GM12874 (cell line): ENCODE data around the gene IL21.
A peak's percentile ranks its signal among the peaks of the same experiment; 100 is the strongest.

Experiments
- CTCF ChIP-seq: IDR thresholded peaks from 2 replicates; pipeline ENCODE4 v1.5.1; 2011; ENCODE audit warnings: low read depth, mild to moderate bottlenecking, control low read depth, low read length, moderate library complexity; ENCODE audit not compliant: insufficient read depth

IL21 gene

GRCh38 chr4:122616915-122617596 is 3.8 kb downstream of the IL21 start:
- no peak for TF ChIP-seq CTCF

- TF ChIP-seq CTCF = no peak
Measured at GRCh38 chr4:122614621-122615020, 6.2 kb downstream of the IL21 start.

GRCh38 chr4:122612540-122612939 is 8.3 kb downstream of the IL21 start:
- TF ChIP-seq CTCF = no peak

- no peak for TF ChIP-seq CTCF
Measured at GRCh38 chr4:122606364-122607043, 14.4 kb downstream of the IL21 start.

GRCh38 chr4:122604146-122604545 is 16.7 kb downstream of the IL21 start:
- no peak for TF ChIP-seq CTCF

GRCh38 chr4:122603156-122603574 is 17.7 kb downstream of the IL21 start:
- no peak for TF ChIP-seq CTCF

GRCh38 chr4:122602277-122603142 is 18.4 kb downstream of the IL21 start:
- peak; percentile 16; the same call in 1 of the 2 replicates for TF ChIP-seq CTCF
